Esophagus muscularis mucosa (tissue), 4 donors: ENCODE measurements around the gene GLI3.

Source experiments
- EP300 ChIP-seq: sonication (generic); formaldehyde crosslinking; IDR thresholded peaks from one replicate; pipeline ENCODE4 v1.6.1; 2017; ENCODE audit warnings: antibody characterized with exemption
- POLR2AphosphoS5 ChIP-seq, 2 donors: sonication (generic); formaldehyde crosslinking; IDR thresholded peaks; one replicate each; pipeline ENCODE4 v1.6.1; 2017; ENCODE audit warnings: antibody characterized with exemption in 2 of 2
- TF ChIP-seq, protein P1 (sequence below), 3 experiments: fragments of 200-600 bp in 2 of 3; fragments of 450-650 bp in 1 of 3; sonication (generic) in 2 of 3; IDR thresholded peaks; one replicate each; pipeline ENCODE4 v1.5.1; 2017 to 2019; ENCODE audit warnings: antibody characterized with exemption in 3 of 3, mild to moderate bottlenecking in 2 of 3, moderate library complexity in 1 of 3

GRCh38 chr7:42014625-42015618, 222.1 kb downstream of the GLI3 start:
- TF ChIP-seq POLR2AphosphoS5 (IDR thresholded peaks at IDR 0.05) (no peak), EP300 (no peak)
- TF ChIP-seq, protein P1, sequence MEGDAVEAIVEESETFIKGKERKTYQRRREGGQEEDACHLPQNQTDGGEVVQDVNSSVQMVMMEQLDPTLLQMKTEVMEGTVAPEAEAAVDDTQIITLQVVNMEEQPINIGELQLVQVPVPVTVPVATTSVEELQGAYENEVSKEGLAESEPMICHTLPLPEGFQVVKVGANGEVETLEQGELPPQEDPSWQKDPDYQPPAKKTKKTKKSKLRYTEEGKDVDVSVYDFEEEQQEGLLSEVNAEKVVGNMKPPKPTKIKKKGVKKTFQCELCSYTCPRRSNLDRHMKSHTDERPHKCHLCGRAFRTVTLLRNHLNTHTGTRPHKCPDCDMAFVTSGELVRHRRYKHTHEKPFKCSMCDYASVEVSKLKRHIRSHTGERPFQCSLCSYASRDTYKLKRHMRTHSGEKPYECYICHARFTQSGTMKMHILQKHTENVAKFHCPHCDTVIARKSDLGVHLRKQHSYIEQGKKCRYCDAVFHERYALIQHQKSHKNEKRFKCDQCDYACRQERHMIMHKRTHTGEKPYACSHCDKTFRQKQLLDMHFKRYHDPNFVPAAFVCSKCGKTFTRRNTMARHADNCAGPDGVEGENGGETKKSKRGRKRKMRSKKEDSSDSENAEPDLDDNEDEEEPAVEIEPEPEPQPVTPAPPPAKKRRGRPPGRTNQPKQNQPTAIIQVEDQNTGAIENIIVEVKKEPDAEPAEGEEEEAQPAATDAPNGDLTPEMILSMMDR (IDR thresholded peaks at IDR 0.05), result peak; percentile 39 to 65 (median 44)
